GM21381 (cell line): ENCODE data around the gene KERA.
"Not testable (repeated sequence)": the region's sequence is repeated elsewhere in the genome, so short reads cannot be mapped to it uniquely, and the experiment has no call there.

ENCODE experiments used
- ATAC-seq: cut with Tn5 transposase; IDR thresholded peaks from one replicate; pipeline ENCODE4 v1.9.1; 2021; ENCODE audit warnings: mild to moderate bottlenecking, moderate library complexity; ENCODE audit not compliant: unreplicated experiment

KERA gene, protein sequence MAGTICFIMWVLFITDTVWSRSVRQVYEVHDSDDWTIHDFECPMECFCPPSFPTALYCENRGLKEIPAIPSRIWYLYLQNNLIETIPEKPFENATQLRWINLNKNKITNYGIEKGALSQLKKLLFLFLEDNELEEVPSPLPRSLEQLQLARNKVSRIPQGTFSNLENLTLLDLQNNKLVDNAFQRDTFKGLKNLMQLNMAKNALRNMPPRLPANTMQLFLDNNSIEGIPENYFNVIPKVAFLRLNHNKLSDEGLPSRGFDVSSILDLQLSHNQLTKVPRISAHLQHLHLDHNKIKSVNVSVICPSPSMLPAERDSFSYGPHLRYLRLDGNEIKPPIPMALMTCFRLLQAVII

DNA sequence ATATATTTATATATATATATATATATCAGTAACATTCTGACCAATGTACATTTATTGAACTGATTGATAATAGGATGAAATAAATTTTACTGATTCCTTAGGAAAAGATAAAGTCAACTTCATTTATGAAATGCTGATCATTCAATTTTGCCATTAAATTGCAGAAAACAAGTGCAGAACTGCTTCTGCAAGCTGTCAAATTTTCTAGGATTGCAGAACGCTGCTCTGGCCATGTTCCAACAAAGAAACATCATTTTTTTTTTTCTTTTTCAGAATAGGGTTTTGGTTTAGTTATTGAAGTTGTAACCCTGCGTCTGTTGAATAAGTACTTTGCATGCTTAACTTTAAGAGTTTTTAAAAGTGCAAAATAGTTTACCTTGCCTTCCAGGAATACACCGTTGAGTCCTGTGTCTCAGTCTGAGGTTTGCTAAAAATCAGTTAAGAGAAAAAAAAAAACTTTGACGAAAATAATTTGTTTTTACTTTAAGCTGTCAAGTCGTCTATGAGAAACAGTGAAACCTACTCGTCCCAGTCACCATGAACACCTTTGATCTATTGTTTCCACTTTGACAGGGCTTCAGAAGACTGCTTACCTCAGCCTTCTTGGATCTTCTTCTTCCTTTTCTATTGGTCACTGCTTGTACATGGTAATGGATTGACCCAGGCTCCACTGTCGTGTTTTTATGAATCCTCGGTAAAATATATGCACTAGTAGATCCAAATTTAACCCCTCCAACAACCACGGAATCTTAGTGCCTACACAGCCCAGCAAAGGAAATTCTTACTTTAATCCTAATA, at the start of gene KERA:
KERA (minus strand) TSS at position 657 of the 798 bp plus-strand sequence. CDS start 1,743 bp downstream, outside the sequence.
- no peak for ATAC-seq

DNA sequence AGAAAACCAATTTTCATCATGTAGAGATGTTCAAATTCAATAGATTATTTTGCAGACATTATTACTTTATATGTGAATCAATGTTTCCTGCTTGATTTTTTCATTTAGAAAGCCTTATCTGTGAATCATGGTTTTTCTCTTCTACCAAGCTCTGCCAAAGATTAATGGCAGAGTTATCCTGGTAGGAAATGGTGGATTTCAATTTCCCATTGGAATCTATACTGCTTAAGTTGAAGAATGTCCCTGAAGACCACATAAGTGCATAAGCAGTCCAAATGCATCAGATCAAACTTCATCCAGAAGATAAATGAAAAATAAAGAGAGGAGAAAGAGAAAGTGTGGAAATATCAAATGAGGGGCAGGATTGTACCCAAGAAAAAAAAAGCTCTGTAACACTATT, 48.5 kb upstream of the KERA start:
- ATAC-seq: no peak

DNA sequence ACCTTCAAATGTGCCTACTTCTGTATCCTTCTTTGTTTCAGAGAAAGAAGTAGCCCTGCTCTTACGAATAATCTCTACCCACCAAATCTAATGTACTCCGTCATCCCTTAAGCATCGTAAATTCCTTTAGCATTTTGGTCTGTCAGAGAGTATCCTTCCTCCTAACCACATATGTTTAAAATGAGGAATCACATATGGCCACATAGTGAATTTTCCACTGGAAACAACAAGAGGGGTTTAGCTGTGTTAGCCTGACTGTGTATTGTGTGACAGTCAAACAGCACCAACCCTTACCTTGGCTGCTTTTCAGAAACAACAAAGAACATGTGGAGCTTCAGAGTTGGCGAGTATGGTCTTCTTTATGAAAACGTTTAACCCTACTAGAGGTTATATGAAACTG, 48.0 kb upstream of the KERA start:
- ATAC-seq: no peak

DNA sequence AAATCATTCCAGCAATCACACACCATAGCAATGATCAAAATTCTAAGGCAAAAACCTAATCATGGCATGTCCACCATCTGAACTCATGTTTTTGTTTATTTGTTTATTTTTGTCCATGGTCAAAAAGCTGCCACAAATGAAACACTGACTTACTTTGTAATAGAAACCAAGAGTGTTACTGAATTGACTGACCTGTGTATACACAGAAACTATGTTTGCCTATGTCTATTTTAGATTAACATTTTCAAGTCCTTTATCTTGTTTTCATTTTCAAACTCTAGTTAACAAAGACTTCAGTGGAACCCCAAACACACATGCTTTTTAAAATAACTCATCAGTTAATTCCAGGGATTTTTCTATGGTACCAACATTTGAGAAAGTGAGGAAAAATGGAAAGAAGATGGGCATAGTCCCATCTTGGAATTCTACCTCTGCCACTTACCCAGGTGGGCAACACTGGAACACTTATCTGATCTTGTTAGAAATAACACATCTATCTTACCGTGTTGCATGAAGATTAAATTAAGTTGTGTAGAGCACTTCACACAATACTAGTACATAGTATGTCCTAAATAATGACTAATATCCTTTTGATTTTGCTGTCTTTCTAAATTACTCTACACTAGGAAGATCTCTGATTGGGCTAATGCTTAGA, 47.1 kb upstream of the KERA start:
- ATAC-seq: peak; percentile 55

DNA sequence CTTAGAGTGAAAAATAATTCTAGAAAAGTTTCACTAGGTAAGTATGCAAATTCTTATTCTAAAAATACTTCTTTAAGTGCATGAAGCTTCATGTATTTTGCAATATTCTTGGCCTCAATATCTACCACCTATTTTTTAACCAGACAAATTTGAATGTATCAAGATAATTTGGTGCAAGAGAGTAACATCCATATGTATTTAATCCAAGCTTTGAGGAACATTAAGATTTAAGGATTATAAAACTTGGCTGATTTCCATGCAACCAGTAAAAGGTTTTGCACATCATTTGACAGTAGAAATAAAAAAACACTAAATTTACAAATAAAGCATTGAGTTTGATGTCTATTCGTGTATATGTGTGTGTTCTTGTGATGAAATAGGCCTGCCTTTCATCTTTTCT, 45.8 kb upstream of the KERA start:
- no peak for ATAC-seq

DNA sequence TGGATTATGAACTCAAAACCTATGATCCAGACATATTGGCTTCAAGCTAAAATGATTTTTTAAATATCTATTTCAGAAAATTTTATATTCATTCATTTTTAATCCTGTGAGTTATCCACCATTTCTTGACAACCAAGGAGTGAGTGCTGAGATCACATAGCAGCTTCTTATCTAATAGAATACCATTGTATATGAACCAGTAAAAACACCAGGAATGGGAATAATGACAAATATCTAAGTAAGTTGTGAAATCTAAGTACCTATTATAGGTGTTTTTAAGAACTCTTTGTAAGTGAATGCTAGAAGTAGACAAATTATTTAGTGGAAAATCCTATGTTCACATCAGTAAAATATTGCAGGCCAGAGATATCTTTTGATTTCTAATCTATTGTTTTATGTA, 45.3 kb upstream of the KERA start:
- ATAC-seq: no peak

DNA sequence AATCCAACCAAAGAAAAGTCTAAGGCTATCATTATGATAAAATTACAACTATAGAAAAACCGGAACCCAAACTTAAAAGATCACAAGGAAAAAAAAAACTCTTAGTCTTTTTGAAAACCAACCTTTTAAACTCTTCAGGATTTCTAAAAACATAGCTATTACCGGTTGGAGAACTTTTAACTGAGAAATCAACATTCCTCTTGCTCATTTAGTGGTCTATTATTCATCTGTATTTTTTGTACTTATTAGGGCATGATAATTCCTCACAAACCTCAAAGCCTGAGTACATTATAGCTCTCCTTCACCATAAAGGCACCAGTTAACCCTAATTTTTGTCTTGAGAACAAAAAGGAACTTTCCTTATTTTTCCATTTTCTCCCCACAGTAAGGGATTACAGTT, 43.1 kb upstream of the KERA start:
- ATAC-seq: no peak

DNA sequence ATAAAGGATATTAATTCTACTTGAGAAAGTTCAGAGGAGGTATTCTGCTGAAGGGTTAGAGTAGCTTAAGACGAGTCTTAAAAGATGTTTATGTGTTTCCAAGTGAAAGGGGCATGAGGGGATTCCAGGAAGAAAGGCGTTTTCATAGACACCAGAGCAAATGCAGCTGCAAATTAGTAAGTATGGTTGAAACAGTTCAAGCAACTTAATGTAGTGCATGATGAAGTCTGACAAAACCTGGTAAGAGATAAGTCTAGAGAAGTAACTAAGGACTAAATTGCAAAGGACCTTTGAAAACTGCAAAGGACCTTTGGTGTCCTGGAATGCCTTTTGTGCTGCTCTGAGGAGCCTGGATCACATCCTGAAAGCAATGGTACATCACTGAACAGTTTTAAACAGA, 42.0 kb upstream of the KERA start:
- ATAC-seq: no peak

DNA sequence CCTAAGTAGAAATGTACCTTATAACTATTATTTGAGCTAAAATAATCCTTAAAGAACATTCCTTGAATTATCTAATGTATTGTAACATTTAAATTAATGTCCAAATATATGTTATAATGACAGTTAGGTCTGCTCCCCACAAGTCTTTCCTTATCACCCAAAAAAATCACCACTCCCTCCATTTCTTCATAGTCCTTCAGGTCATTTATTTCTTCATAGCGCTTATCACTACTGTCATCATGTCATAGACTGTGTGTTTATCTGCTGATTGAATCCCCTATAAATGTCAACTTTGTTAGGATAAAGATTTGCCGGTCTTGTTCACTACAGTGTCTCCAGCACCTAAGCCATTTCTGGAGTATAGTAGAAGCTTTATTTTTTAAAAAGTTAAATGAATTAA, 41.5 kb upstream of the KERA start:
- ATAC-seq: no peak

DNA sequence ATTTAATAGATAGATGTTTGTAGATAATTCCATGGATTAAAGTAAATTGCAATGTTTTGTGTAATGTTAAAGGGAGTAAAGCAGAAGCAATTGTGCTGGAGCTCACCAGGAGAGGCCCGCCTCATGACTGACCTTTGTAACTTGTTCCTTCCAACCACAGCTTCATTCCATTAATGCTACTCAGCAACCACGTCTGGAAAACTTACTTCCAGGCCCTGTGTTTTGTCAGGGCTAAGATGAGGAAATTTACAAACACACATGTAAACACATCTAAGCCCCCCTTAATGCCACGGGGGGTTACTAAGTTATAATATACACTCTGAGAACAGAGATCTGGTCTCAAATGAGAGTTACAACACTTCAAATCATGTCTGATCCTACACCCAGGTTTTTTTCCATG, 41.1 kb upstream of the KERA start:
- ATAC-seq: no peak

DNA sequence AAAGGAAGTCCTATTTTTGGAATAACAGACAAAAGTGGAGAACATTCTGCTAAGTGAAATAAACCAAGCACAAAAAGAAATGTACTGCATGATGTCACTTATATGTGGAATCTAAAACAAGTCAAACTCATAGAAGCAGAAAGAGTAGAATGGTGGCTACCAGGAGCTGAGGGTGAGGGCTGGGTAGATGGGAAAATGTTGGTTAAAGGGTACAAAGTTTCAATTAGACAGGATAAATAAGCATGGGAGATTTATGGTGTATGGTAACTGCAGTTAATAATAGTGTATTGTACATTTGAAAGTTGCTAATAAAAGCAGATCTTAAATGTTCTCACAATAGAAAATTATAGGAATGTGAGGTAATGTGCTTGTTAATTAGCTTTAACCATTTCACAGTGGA, 40.6 kb upstream of the KERA start:
- ATAC-seq: no peak

DNA sequence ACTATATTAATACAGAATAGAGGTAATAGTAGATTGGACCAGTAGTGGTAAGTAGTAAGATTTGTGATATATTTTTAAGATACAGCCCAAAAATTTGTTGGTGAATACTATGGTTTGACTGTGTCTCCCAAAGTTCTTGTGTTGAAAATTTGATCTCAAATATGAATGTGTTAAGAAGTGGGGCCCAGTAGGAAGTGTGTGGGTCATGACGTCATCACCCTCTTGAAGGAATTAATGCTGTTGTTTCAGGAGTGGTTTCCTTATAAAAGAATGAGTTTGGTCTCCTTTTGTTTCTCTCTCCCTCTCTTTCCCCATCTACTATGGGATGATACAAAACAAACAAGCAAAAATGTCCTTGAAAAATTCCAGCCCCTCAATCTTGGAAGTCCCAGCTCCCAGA, 37.1 kb upstream of the KERA start:
- ATAC-seq: no peak

DNA sequence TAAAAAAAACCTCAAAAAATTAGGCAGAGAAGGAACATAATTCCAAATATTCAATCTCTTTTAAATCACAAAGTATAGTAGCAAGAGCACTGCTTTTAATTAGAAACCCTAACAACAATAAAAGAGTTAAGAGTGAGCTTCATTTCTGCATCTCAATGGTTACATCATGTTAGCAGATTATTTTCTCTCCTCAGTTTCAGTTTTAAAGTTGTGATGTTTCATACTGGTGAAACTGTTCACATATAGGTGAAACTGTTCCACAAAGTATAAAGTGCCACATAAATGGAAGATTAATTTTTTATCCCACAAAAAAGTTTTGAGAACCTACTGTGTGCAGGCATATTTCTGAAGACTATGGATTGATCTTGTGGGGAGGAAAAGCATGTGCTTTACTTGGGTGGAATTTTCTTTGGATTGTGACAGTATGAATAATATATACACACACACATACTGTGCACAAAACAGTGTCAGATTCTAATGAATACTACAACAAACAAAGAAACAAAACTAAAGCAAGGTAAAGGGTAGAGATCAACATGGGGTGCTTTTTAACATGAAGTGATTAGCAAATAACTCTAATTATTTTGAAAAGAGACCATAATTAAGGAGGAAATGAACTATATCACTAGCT, 36.3 kb upstream of the KERA start:
- no peak for ATAC-seq

DNA sequence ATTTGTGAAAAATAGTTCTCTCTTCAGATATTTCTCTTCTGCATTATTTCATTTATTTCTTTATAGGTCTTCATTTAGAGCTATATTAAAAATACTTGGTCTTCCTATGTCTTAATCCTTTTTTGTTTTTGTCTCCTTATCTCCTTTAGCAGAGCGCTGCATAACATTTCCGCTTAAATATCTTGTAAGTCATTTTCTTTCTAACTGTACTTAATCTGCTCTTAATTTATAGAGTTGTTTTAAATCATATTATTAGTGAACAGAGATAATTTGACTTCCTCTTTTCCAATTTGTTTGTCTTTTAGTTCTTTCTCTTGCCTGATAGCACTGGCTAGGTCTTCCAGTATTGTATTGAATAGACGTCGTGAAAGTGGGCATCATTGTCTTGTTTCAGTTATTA, 35.5 kb upstream of the KERA start:
- no peak for ATAC-seq

DNA sequence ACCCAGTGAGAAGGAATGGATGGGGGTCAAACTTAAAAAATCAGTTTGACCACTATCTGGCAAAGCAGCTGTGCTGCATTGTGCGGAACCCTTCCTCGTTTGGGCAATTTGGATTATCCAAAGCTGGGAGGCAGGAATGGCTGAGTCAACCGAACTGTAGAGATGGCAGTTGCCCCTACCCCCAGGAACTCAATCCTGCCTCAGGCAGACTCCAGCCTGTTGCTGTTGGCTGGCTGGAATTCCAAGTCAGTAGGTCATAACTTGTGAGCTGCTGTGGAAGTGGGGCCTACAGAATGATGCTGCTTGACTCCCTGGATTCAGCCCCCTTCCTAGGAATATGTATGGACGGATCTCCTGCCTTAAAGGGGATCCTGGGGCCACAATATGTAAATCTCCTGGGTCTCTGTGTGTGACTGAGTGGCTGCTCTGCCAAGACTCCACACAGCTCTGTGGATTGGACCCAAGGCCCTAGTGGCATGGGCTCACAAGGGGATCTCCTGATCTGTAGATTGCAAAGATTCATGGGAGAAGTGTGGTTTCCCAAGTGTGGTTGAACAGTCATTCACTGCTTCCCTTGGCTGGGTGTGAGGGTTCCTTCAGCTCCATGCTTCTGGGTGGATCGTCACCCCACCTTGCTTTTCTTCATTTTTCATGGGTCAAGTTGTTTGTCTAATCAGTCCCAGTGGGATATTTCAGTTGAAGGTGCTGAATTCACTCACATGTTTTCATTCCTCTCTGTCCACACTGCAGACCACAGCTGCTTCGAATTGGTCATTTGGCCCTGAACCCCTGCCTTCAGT, 34.3 kb upstream of the KERA start:
- ATAC-seq: no peak

DNA sequence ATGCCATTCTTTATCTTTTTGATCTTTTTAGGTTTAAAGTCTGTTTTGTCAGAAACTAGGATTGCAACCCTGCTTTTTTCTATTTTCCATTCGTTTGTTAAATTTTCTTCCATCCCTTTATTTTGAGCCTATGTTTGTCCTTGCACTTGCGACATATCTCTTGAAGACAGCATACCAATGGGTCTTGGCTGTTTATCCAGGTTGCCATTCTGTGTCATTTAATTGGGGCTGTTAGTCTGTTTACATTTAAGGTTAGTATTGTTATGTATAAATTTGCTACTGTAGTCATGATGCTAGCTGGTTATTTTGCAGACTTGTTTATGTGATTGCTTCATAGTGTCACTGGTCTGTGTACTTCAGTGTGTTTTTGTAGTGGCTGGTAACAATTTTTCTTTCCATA, 32.1 kb upstream of the KERA start:
- ATAC-seq: not testable (repeated sequence)

DNA sequence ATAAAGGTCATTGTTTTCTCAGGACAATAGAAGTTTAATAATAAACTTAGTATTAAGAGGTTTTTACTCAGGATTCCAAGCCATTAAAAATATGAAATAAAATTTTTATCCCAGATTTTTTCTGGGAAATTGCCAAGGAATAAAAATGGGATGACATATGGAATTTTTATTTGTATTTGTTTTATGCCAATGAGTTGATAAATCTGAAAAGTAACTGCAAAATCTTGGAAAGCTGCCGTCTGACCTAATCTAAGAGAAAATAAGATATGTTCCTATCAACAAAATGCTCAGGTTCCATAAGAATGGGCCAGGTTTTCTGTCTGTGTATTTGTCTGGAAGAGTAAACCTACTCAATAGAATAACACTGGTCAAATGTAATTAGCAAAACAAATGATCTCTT, 22.2 kb upstream of the KERA start:
- ATAC-seq: no peak

DNA sequence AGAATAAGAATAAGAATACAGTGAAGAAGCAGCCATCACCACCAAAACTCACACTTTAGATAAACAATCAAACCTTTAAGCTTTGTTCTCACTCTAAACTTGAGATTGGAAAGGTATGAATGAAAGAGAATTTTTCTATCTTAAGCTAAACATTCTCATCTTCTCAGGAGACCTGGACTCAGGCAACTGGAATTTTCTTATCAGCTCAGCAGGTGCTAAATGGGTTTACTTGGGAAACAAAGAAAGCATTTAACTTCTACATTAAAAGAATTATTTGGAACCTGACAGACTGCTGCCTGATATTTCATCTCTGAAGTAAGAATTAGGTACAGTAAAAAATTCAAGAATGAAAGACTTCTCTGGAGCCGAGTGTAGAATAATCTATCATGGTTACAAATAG, 20.7 kb upstream of the KERA start:
- no peak for ATAC-seq

DNA sequence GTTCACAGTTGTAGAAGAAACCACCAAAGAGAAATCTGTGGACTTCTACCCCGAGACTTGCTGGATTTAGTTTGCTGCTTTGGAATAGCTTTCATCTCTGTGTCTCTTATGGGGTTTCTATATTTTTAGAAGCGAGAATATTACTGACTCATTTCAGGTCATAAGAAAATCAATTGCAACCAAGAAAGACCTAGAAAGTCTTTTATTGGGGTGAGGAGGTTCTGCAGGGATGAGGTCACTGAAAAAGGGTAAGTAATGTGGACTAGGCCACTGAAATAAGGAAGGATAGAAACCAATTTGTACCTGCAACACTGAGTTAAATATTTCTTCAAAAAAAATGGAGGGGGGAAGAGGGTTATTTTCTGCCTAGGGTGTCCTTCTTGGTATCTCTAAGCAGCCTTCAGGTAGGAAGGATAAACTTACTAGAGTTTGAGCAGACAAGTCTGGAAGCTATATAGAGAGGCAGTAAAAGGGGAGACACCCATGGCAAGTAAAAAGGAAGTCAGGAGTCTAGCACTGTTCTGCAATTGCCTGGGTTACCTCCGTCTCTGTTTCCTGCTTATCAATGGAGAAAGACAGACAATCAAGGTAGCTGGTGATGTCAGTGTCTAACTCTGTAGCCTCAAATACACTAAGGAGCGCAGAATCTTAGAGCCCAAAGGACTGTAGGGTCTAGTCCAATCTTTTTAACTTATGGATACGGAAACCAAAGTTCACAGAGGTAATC, 19.6 kb upstream of the KERA start:
- ATAC-seq: no peak

DNA sequence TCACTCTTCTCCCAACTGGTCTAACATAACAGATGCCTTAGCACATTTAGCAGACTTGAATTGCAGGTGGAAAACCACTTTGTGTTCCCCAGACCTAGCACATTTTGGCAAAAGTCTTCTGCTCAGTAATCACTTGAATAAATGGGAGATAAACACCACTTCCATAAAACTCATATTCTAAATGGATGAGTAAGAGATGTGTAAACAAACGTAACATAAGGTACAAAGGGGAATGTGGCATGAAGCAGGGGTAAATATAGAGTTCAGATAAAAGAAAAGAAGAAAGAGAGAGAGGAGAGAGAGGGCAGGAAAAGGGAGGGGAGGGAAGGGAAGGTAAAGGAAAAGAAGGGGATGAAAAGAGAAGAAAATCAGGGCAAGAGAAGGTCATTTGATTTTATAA, 17.0 kb upstream of the KERA start:
- ATAC-seq: no peak
